Uterine smooth muscle cell (primary cell): ENCODE data around the gene RPAP2. TPM values are rescaled to one million over a fixed set of nuclear protein-coding genes. Genes with fewer than 3 reads are reported as not detected.

Source experiments
- total RNA-seq: library from RNA; depleted of rRNA; stranded (reverse); fragments of >200 nt; gene quantifications from 2 replicates; pipeline ENCODE4 v1.2.3, GENCODE V29; 2014

The RPAP2 gene
- total RNA-seq = 10.2 and 14.8 TPM in 2 replicates

DNA sequence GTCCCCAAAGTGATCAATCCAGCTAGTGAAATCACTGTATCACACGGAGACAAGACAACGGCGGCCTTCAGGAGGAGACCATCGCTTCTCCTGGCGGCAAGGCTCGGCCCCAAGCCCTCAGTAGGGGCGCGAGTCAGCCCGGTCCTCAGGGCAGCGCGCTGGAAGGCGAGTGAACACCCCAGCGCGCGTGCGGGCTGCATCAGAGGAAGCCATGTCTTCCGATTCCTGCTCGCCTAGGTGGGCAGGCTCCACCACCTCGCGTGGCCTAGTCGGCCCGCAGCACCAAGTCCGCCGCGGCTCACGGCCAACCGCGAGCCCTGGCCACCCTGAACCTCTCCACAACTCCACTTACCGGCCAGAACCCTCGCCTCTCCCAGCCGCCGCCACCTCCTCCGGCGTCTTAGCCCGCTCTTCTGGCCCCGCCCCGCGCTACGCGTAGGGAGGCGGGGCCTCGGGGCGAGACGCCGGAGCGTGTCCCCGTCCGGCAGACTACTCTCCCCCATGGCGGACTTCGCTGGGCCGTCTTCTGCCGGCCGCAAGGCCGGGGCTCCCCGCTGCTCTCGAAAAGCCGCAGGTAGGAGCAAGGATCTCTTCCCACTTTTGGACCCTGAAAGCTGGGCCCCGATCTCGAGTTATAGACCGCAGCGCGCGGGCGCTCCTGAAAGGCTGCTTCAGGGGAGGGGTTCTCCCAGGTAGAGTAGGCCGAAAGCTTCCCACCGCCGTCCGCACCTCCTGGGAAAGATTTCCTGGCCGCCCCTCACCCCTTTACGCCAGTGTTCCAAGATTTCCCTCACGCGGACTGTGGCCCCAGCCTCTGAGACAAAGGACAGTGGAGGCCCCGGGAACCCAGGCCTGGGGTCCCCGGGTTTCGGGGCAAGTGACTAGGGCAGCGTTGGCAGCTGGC, at the start of gene RPAP2, which contains the start of gene GLMN:
TSS of gene RPAP2 (plus strand) at position 487 of the 904 bp plus-strand sequence. CDS start at position 502, 15 bp downstream.
TSS of gene GLMN (minus strand) at position 415 of the 904 bp plus-strand sequence. CDS start 988 bp downstream, outside the sequence.

Other genes starting within 250 kb of the RPAP2 start
- 0.12 and 0.22 TPM in 2 replicates for gene SETSIP, start 223.6 kb upstream of the RPAP2 start, total RNA-seq
- gene BTBD8, start 218.7 kb upstream of the RPAP2 start, total RNA-seq = 4.1 and 5.5 TPM in 2 replicates
- not detected in 2 replicates for gene C1orf146, start 81.1 kb upstream of the RPAP2 start, total RNA-seq
- gene GLMN, start 72 bp upstream of the RPAP2 start, total RNA-seq = 8.5 and 12.4 TPM in 2 replicates
- 0.11 TPM in 1 of 2 replicates, not detected in the other for gene GFI1, start 187.9 kb downstream of the RPAP2 start, total RNA-seq